ENCODE data around the gene MOCS1.

The MOCS1 gene

DNA sequence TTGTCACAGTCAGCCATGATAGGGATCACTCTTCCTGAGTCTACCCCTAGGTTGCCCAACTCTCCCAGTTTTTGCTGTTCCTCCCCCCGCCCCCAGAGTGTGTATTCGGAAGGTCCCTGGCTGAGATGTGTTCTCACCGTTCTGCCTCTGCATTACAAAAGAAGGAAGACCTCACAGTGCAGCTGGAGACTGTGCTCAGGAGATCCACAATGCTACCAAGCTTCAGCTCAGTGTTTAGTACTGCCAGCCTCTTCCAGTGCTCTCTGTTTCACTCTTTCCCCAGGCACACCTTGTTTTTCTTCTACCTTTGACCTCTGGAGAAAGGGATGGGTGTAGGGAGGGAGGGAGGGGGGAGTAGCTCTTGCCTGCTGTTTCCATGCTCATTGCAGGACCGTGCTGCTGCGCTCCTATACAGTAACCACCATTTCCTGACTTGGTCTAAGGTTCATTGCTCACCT lies 13.4 kb upstream of the MOCS1 start:
- no peak for DNase-seq

DNA sequence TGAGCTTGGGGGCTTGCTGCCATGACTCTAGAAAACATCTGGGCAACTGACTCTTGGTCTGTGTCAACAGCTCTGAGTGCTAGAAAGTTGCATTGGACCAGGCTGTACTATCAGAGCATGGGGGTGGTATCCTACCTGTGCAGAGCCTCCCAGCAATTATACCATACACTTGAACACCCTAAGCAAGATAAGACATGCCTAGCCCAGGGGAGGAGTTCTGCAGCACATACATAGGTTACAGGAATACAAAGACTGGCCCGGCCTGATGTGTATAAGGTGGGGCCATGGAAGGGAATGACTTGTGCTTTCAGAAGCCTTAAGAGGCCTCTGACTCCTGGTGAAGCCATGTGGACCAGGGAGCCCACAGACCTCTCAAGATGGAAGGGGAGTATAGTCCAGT lies 11.4 kb upstream of the MOCS1 start:
- no peak for DNase-seq

DNA sequence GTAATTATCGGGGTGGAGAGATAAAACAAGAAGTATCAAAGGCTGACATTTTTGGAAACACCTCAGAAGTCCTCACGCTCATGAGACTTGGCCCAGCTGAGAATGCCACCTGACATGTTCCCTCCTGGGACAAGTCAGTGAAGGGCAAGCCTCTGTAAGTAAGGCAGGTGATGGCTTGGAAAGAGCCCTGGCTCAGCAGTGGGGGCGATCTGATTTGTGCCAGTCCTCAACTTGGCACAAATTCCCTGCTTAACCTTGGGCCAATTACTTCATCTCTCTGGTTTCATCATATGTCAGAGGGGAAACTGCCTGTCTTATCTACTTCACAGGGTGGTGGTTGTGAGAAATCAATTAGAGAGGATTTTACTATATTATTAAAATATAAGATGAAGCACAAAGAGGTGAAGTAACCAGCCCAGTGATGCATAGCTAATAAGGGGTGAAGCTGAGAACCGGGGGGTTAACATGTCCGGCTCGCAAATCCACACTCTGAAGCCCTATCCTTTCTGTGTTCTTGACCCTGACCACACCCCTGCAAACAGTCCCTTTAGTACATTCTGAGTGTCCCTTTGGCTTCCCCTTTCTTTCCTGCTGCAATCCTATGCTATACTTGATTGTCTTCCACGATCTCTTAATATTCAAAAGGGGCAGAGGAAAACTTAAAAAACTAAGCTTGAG lies 8.8 kb upstream of the MOCS1 start:
- no peak for DNase-seq

DNA sequence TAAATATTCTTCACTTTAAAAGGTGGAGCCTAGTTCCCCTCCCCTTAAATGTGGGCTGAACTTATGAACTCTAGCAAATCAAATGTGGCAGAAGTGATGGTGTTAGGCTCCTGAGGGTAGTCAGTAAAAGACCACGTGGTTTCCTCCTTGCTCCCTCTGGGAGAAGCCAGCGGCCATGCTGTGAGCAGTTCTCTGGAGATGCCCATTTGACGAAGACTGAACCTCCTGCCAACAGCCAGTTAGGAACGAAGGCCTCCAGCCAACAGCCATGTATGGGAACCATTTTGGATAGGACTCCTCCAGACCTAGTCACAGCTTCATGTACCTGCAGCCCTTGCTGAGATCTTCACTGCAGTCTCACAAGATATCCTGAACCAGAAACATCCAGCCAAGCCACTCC lies 7.6 kb upstream of the MOCS1 start:
- DNase-seq: no peak

DNA sequence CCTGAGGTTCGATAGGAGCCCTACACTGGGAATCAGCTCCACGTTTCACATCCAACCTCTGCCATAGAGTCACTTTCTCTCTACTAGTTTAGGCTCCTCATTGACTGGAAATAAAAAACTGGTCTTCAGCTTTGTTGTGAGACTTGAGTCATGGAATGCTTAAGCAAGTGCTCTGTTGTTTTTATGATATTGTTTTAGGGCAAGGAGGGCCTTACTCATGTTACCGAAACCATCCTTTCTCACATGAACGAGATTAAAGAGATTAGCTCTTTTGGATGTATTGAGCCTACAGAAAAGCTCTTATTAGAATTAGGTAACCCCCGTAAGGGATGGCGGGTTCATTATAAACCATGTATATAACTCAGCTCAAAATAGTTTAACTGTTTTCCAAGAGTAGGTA lies 6.9 kb upstream of the MOCS1 start:
- no peak for DNase-seq

DNA sequence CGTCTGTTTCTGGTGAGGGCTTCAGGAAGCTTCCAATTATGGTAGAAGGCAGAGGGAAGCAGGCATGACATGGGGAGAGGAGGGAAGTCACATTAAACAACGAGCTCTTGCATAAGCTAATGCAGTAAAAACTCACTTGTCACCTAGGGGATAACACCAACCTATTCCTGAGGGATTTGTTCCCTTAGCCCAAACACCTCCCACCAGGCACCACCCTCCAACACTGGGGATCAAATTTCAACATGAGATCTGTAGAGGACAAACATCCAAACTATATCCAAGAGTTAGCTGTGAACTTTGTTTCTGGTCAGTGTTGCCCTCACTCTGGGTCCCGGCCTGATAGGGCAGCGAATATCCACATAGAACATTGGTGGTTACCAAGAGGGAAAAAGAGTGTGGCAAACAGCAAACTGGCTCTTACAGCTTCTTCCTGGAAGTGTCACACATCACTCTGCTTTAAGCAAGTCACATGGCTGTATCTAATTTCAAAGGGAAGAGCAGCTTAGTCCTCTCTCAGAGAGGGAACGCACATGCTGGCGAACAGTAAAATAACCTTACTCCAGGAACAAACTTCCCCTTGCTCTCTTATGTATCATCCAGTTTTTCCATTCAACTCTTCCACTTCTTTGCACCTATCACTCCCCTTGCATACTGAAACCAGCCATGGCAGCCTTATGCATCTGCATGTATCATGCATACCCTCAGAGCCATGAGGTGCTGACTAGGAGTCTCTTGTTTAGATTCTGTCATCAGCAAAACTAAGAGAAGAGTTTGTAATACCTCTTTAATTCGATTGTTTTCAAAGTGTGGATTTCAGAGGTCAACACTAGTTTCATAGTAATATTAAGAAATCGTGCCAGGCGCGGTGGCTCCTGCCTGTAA lies 4.8 kb upstream of the MOCS1 start:
- DNase-seq: no peak

DNA sequence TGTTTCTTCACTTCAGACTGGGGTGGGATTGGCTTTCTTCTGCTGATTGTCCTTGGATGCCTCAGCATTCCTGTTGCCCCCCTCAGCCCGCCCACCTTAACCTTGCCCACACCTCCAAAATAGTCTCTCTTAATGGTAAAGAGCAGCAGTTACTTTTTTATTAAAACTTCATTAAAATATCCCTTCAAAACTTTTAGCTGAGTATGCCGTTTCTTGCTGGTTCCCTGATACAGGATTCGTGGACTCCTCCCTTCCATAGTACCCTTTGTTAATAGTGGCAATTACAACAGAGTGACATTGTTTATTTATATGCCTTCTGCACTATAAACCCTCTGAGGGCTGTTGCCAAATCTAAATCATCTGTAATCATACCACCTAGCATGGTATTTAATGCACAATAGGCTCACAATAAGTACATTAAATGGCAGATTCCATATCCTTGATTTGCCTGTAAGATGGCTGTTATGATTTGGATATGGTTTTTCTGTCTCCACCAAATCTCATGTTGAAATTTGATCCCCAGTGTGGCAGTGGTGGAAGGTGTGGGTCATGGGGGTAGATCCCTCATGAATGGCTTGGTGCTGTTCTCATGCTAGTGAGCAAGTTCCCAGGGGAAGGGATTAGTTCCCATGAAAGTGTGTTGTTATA lies 3.5 kb upstream of the MOCS1 start:
- DNase-seq: no peak

DNA sequence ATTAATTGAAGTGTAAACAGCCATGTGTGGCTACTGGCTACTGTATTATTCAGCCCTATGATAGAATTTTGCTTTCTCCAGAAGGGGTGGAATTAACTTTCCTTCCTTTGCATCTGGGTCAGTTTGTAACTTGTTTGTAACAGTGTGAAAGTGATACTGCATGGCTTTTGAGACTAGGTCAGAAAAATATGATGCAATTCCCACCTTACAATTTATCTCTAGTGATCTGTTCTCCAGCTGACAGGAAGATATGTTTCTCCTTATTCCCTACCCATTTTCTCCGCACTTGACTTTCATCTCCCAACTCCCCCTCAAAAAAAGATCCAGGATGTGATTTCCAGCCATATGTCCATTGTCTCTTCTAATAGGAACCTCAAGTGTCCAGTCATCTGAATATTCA lies 2.6 kb upstream of the MOCS1 start:
- DNase-seq: no peak

DNA sequence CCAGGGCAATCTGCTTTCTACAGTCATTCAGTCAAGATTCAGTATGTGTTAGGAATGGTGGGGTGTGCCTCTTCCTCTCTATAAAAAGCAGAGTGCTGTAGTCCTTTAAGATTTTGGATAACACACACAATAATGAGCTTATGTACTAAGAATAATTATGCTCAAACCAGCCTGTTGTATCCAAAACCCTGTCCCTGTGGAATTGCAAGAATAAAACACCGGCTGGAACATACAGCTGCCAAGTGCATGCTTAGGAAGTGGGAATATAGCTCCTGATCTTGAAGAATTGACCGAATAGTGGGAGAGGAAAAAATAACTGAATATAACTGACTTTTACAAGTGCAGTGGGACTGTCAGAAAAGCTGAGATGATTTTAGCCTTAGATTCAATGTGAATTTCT lies 979 bp upstream of the MOCS1 start:
- no peak for DNase-seq

DNA sequence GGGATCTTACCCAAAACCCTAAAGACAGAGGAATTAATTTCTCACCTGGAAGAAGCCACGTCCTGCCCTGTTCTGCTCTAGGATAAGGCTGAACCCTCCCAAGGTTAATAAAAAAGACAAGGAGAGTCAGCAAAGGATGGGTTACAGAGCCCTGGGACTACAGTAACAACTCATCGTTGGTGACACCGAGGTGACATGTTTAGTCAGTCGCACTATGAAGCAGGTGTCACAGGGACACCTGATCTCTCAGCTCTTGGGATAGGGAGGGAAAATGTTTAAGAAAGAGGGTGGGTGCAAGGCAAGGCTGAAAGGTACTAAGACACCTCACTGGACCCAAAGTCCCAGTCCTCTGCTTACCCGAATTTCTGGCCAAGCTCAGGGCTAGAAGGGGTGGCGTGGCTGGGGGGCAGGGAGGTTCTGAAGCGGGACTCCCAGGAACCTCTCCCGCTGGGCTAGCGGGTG lies 562 bp downstream of the MOCS1 start:
- no peak for DNase-seq

DNA sequence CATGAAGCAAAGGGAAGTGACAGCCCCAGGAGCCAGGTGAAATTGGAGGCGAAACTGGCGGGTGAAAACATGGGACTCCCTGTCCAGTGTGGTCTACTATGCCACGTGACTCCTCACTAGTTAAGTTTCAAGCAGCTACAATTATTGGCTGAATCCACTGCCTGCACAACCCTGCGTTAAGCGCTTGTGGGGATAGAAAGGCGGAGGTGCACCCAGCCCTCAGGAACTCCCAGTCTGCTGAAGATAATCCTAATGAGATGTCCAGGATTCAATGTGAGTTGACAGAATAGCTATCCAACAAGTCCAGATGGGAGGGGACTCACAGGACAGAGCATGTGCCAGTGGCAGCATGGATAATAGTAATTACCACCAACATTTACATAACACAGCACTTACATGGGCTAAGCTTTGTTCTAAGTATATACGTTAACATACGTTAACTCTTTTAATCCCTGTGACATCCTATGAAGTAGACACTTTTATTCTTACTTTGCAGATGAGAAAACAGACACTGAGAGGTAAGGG lies 1.8 kb downstream of the MOCS1 start:
- DNase-seq: no peak

DNA sequence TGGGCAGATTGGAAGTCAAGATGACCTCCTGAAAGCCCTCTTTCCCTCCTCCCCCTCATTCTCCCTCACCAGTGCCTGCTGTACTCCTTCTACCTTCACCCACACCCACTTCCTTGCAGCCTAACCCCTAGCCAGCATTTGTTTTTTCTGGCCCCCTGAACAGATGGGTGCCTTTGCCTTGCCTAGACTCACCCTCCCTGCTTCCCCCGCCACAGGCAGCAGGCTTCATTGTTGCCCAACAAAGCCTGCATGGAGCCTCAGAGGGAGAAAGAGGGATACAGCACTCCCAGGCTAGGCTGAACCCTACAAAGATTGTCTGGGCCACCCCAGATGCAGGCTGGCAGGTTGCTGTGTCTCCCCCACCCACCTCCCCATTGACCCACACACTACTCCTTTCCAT lies 2.7 kb downstream of the MOCS1 start:
- no peak for DNase-seq

DNA sequence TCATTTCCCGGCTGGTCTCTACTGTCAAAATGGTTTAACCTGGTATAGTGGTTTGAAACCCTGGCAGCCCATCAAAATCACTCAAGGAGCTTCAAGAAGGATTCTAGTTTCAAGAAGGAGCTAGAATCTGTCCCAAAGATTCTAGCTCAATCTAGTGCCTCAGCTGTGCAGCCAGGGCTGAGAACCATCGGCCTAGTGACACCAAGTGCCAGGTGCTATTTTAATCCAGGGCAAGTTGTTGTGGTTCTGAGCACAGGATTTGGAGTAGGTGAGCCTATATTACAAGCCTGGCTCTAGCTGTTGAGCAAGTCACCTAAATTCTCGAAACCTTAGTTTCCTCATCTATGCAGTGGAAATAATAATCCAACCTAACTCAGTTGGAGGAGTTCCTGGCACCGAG lies 3.7 kb downstream of the MOCS1 start:
- DNase-seq: no peak

DNA sequence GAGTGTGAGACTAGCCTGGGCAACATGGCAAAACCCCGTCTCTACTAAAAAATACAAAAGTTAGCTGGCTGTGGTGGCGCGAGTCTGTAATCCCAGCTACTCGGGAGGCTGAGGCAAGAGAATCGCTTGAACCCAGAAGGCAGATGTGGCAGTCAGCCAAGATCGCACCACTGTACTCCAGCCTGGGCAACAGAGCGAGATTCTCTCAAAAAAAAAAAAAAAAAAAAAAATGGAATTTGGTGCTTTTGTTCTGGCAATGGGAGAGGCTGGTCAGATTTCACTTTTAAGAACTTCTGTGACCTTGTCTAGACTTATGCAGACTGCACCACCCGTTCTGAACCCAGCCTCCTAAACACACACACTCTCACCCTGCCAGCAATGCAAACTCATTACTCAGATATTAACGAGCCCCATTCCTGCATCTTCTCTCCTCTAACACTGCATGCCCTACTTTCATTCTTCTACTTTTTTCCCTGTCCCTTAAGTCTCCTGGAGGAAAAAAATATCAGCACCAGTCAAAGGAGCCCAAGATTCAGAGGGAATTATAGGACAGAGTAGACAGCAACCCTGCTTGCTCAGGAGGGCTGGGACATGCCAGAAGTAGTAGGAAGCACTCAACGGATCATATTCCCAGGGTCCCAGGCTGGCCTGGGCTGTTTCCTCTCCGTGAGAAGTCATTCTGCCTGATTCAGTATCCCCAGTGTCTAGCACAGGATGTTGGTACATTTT lies 4.4 kb downstream of the MOCS1 start:
- no peak for DNase-seq

DNA sequence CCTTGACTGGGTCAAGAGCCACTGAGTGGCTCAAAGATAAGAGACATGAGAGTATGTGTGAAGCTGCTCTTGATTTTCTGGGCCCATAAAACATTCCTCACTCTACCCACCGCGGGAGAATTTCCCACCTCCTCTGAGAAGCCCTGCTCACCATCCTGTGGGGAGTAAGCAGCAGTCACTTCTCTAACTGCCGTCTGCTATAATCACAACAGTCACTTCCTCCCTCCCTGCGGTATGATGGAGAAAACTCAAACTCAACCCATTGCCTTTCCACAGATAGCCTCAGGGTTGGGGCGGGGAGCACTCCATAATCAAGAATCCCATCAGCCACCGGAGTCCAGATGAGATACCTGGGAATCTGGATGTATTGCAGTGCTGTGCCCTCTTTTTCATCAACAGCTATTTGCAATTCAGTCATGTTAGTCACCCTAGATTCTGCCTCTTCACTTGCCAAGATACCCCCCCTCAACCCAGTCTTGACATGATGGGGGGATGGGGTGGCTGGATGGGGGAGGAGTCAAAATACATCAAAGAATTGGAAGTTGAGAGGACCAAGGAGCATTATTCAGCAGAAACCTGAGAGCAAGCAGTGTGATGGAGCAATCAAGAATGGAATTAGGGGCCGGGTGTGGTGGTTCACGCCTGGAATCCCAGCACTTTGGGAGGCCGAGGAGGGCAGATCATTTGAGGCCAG lies 5.1 kb downstream of the MOCS1 start:
- no peak for DNase-seq

DNA sequence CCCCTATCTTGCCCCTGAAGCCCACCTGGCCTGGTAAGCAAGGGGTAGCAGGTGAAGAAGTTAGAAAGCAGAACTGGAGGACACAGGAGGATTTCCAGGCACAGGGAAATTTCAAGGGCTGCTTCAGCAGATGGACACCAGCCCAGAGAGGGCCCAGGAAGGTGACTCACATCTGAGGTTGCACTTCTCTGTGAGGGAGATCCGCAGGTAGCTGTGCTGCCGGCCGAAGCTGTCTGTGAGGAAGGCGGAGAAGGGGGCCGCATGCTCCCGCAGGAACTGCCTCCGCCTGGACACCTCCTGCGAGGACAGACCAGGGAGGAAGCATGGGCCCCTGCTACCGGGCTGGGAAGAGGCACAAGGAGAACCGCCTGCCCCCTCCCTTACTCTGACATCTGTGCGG lies 7.1 kb downstream of the MOCS1 start:
- no peak for DNase-seq

DNA sequence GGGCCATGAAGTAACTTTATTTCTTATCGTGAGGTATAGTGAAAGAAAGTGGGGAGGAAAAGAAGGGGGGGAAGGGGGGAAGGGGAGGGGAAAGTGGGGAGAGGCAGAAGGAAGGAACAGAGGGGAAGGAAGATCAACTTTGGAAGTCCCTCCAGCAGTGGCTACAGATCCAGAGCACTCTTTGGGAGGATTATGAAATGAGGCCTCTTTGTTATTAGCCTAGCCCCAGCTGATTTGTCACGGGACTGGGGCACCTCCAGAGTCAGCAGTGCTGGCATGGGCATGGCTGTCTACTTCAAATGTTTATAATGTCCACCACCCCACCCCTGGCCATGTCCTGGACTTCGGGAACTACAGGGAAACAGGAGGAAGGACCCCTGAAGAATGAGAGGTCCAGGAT lies 7.6 kb downstream of the MOCS1 start:
- no peak for DNase-seq

DNA sequence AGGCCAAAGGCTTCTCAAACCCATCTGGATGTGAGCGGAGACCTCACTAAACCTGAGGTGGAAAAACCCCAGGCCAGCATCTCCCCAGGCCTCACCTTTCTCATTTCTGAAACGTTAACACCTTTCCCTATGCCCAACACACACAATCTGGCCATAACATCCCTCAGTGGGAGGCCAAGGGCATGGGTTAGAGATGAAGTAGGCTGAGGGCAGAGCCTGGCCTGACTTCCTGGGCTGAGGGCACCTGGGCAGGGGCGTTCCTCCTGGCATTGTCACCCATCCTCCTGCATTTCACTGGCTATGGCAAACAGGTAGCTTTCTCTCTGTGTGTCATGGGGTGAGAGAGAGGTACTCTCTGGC lies 8.4 kb downstream of the MOCS1 start:
- no peak for DNase-seq

DNA sequence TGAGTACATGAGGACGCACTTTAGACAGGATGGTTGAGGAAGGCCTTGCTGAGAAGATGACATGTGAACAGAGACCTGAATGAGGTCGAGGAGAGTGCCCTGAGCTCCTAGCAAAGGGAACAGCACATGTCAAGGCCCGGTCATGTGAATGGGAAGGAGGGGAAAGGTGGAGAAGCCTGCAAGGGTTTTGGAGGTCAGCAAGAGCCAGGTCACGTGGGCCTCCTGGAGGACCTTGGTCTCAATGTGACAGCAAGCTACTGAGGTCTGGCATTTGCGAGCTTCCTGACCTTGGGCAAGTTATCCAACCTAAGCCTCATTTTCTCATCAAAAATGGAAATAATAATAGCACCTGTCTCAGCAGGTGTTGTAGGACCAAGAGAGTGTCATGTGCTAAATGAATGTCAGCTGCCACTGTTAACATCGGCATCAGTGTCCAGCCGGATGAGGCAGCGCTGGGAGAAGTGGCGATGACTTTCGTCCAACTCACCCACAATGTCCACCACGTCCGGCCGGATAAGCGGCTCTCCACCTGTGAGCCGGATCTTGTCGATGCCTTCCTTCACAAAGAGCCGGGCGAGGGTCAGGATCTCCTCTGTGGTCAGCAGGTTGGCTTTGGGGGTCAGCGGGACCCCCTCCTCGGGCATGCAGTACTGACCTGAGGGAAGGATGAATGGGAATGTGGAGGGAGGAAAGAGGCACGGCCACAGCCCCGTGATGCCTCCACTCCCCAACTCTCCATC lies 8.9 kb downstream of the MOCS1 start:
- no peak for DNase-seq

DNA sequence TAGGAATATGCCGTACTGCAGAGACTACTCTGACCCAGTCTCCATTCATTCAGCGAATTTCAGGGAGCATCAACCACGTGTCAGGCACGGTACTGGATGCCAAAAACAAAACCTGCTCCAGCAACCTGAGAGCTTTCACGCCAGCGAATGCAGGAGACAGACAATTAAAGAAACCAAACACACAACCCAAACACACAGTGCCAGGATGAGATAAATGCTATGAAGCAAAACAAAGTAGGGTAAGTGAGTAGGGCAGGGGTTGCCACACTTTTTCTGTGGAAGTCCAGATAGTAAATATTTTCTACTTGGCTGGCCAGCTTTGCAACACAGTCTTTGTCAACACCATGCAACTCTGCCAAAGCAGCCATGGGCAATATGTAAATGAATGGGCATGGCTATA lies 10.0 kb downstream of the MOCS1 start:
- DNase-seq: no peak

DNA sequence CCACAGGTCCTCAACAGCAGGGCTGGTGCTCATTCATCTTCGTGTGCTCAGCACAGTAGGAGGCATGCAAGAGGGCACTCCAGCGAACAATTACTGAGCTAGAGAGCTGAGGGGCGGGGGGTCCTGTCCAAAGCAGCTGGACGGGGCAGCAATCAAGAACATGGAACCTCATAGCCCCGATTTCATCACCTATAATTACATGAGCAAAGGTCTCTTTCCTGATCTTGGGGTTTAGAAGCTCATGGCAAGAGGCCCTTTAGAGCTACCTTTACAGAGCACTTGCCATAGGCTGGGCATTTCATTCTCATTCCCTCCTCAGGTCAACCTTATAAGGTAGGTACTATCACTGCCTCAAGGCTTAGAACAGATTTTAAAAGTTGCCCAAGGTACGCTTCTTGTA lies 10.4 kb downstream of the MOCS1 start:
- peak; percentile 57 for DNase-seq

DNA sequence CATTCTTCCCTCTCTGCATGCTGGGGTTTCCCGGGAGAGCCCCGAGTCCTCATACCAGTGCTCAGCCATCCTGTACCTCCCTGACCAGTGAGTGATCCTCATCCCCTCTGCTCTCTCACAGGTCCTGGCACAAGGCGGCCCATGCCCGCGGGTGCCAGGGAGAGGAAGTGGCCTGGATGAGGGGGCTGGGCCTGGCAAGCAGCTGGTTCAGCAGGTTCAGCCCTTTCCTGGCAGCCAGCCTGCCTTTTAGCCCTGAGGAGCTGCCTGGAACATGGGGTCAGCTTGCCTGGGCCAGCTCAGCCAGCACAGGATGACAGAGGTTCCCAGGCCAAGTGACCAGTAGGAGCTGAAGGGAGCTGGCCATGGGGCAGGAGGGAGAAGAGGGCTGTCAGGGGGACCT lies 10.9 kb downstream of the MOCS1 start:
- no peak for DNase-seq
